ENCODE data around the gene GPR142.

GRCh38 chr17:74358697-74359096 is 8.6 kb upstream of the GPR142 start:
- no peak for TF ChIP-seq POLR2A (IDR thresholded peaks at IDR 0.05; ENCODE audit: low read depth, low read length)
- TF ChIP-seq EZH2 (IDR thresholded peaks at IDR 0.05; ENCODE audit: borderline replicate concordance, low read depth, low read length, severe bottlenecking): no peak
- TF ChIP-seq CTCF (IDR thresholded peaks at IDR 0.05; ENCODE audit: extremely low read depth in 1 of 2, insufficient read depth in 1 of 2, low read depth in 1 of 2, low read length in 2 of 2): no peak
- no peak for TF ChIP-seq FOS (IDR thresholded peaks at IDR 0.05; ENCODE audit: borderline replicate concordance, insufficient read depth, low read length)
- no peak for TF ChIP-seq JUN (IDR thresholded peaks at IDR 0.05; ENCODE audit: borderline replicate concordance, insufficient read depth, insufficient read length, low read depth)
- no peak for TF ChIP-seq POLR2AphosphoS5 (IDR thresholded peaks at IDR 0.05; ENCODE audit: insufficient read depth, low read depth, low read length)
- no peak for TF ChIP-seq GATA2 (IDR thresholded peaks at IDR 0.05; ENCODE audit: insufficient read depth, insufficient read length, low read depth, low read length)
- no peak for TF ChIP-seq MAX (IDR thresholded peaks at IDR 0.05; ENCODE audit: insufficient read depth, insufficient read length)
